Mesendoderm (in vitro differentiated cells): ENCODE data around the gene HPN.

ENCODE experiments used
- DNase-seq: peaks from one replicate; pipeline ENCODE4 v3.0.0; 2013
- H2AK5ac ChIP-seq: 2 replicates; pipeline ENCODE4 v1.6.1; 2013; ENCODE audit warnings: low read length, inconsistent platforms
- H2BK120ac ChIP-seq: 2 replicates; pipeline ENCODE4 v1.6.1; 2013; ENCODE audit warnings: low read depth, mild to moderate bottlenecking, low read length, moderate library complexity, mixed read lengths
- H2BK15ac ChIP-seq: replicated peaks from 2 replicates; pipeline ENCODE4 v1.6.1; 2013; ENCODE audit warnings: low read depth, mild to moderate bottlenecking, moderate library complexity
- H2BK5ac ChIP-seq: 2 replicates; pipeline ENCODE4 v1.6.1; 2013; ENCODE audit warnings: low read length, inconsistent platforms
- H3K18ac ChIP-seq: 2 replicates; pipeline ENCODE4 v1.6.1; 2013; ENCODE audit warnings: mild to moderate bottlenecking, low read length, mixed read lengths
- H3K23ac ChIP-seq: one replicate; pipeline ENCODE4 v1.6.1; 2013; ENCODE audit warnings: low read length
- H3K27ac ChIP-seq: 2 replicates; pipeline ENCODE4 v1.5.1; 2013; ENCODE audit warnings: low read depth, mild to moderate bottlenecking, inconsistent platforms, low read length, moderate library complexity
- H3K27me3 ChIP-seq: 2 replicates; pipeline ENCODE4 v1.6.1; 2013; ENCODE audit warnings: low read length, control low read depth, mild to moderate bottlenecking, inconsistent platforms; ENCODE audit not compliant: insufficient read depth, poor library complexity
- H3K36me3 ChIP-seq: 2 replicates; pipeline ENCODE4 v1.6.1; 2013; ENCODE audit warnings: low read length, inconsistent platforms; ENCODE audit not compliant: control insufficient read depth, insufficient read depth
- H3K4ac ChIP-seq: one replicate; pipeline ENCODE4 v1.6.1; 2013; ENCODE audit warnings: low read depth, mild to moderate bottlenecking, low read length, moderate library complexity
- H3K4me1 ChIP-seq: 2 replicates; pipeline ENCODE4 v1.6.1; 2013; ENCODE audit warnings: low read depth, low read length, inconsistent platforms; ENCODE audit not compliant: control insufficient read depth
- H3K4me2 ChIP-seq: 2 replicates; pipeline ENCODE4 v1.6.1; 2013; ENCODE audit warnings: low read length
- H3K4me3 ChIP-seq: 2 replicates; pipeline ENCODE4 v1.5.1; 2013; ENCODE audit warnings: mild to moderate bottlenecking, low read length
- H3K56ac ChIP-seq: one replicate; pipeline ENCODE4 v1.6.1; 2013; ENCODE audit warnings: low read length
- H3K79me1 ChIP-seq: 2 replicates; pipeline ENCODE4 v1.6.1; 2013; ENCODE audit warnings: low read length, inconsistent platforms
- H3K79me2 ChIP-seq: 2 replicates; pipeline ENCODE4 v1.6.1; 2013; ENCODE audit warnings: mild to moderate bottlenecking, low read length; ENCODE audit not compliant: control insufficient read depth, insufficient read depth
- H3K9ac ChIP-seq: 2 replicates; pipeline ENCODE4 v1.6.1; 2013; ENCODE audit warnings: low read length, inconsistent platforms
- H4K5ac ChIP-seq: one replicate; pipeline ENCODE4 v1.6.1; 2013; ENCODE audit warnings: low read length
- H4K8ac ChIP-seq: one replicate; pipeline ENCODE4 v1.6.1; 2013; ENCODE audit warnings: low read depth, mild to moderate bottlenecking, control low read depth, low read length, moderate library complexity
- WGBS: extraction: QIAGEN DNeasy Blood & Tissue Kit; methylation state at CpG from one replicate; pipeline ENCODE4 v1.1.7; 2013; ENCODE audit warnings: low lambda C conversion rate, missing lambda C conversion rate; ENCODE audit not compliant: insufficient coverage; ENCODE audit errors: extremely low coverage; 5-methylcytosine and 5-hydroxymethylcytosine counted together

Gene HPN

DNA sequence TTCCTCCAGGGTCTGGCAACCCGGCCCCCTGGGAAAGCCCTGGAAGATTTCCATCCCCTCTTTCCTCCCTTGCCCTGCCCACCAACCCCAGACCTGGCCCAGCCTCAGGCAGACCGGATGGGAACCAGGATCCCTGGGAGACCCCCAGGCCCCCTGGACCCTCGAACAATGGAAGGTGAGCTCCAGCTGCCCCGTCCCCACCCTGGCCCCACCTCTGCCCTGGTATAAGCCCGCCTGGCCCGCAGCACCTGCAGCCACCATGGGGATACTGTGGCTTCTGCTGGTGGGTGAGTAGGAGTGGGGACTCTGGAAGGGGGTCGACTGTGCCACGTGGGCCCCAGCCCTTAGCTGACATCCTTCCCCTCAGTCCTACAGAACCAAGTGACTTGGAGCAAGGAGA is 32.4 kb downstream of the HPN start:
- WGBS = no CpG with 5 or more reads among the region's 8 CpGs
- H3K4me1 ChIP-seq = peaks cover 3% of the 10 kb centered on the region
- H3K4ac ChIP-seq = no peak overlapping the region
- no peak overlapping the region for H3K56ac ChIP-seq
- H3K79me1 ChIP-seq = no peaks in the 10 kb centered on the region
- no peaks in the 10 kb centered on the region for H3K36me3 ChIP-seq
- H2BK120ac ChIP-seq = no peak overlapping the region
- H3K23ac ChIP-seq = no peak overlapping the region
- H4K8ac ChIP-seq = no peak overlapping the region
- H2BK5ac ChIP-seq = no peak overlapping the region
- no peak overlapping the region for H2AK5ac ChIP-seq
- H4K5ac ChIP-seq = no peak overlapping the region
- no peak overlapping the region for H3K9ac ChIP-seq
- H2BK15ac ChIP-seq = no peak overlapping the region
- no peak overlapping the region for H3K18ac ChIP-seq
- no peak overlapping the region for H3K27ac ChIP-seq
- H3K79me2 ChIP-seq = no peaks in the 10 kb centered on the region
- no peaks in the 10 kb centered on the region for H3K27me3 ChIP-seq
- H3K4me2 ChIP-seq = no peak overlapping the region
- no peak overlapping the region for H3K4me3 ChIP-seq
- DNase-seq = no peak

DNA sequence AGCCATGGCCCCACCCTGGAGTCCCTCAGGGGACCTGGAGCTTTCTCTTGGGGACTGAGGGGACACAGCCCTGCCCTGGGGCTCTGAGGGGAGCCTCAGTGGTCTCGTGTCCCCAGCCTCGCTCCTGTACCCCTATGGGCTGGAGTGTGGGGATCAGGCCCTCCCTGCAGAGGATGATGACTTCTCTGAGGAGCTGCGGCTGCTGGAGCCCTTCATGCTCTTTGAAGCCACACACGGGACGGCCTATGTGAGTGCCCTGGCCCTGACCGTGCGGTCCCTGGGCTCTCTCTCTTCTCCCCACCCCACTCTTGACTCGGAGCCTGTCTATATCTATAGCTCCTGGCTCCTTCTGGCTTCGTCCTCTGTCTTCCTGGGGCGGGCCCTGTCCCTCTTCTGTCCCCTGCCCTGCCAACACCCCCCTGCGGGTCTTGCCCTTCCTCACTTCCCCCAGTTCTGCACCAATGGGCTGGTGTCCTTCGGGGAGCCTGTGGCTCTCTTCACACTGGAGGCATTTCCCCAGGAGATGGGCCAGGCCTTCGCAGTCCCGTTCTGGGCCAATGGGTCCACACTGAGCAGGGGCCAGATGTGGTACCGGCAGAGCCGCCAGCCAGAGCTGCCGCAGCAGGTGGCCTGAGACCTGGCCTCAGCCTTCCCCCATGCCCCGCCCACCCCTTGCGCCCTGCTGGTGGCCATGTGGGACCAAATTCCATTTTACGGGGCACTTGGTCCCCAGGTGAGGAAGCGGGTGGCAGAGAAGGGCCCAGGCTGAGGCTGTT is 33.1 kb downstream of the HPN start:
- H2BK5ac ChIP-seq = no peak overlapping the region
- no peak overlapping the region for H2AK5ac ChIP-seq
- DNase-seq = no peak
- no peaks in the 10 kb centered on the region for H3K79me1 ChIP-seq
- no peak overlapping the region for H3K56ac ChIP-seq
- WGBS = no CpG with 5 or more reads among the region's 21 CpGs
- no peak overlapping the region for H3K4me3 ChIP-seq
- no peak overlapping the region for H3K27ac ChIP-seq
- H4K5ac ChIP-seq = no peak overlapping the region
- H2BK120ac ChIP-seq = no peak overlapping the region
- H3K4ac ChIP-seq = no peak overlapping the region
- H4K8ac ChIP-seq = no peak overlapping the region
- H3K9ac ChIP-seq = no peak overlapping the region
- H3K4me2 ChIP-seq = no peak overlapping the region
- no peak overlapping the region for H2BK15ac ChIP-seq
- H3K27me3 ChIP-seq = no peaks in the 10 kb centered on the region
- H3K36me3 ChIP-seq = no peaks in the 10 kb centered on the region
- H3K23ac ChIP-seq = no peak overlapping the region
- no peaks in the 10 kb centered on the region for H3K79me2 ChIP-seq
- H3K4me1 ChIP-seq = no peaks in the 10 kb centered on the region
- no peak overlapping the region for H3K18ac ChIP-seq

DNA sequence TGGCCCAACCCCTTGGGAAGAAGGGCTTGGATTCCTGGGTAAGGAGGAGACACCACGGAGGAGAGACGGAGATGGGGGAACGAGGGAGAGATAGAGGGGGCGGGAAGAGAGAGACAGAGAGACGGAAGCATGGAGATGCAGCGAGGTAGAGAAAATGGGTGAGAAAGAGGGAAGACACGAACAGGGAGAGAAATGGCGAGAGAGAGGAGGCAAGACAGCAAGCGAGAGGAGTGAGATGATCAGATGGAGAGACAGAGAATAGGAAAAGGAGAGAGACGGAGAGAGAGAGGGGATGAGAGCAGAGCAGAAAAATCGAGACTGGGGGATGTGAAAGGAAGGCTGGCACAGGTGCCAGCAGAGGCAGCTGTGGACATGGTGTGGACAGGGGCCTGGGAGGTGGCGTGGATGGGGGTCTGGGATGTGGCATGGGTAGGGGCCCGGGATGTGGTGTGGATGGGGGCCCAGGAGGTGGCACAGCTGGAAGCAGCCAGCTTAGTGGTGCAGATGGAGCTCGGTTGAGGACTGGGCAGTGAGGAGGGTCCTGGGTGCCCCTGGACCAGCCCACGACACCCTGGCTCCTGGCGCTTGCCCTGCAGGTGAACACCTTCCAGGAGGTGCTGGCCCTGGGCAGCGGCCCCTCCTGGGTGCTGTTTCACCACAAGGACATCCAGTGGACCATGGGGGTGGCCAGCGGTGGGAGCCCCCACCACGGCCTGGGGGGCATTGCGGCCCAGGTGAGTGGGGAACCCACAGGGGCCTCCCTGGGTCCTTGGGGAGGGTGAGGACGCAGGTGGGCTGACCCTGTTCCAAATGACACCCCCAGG is 33.9 kb downstream of the HPN start:
- no peaks in the 10 kb centered on the region for H3K36me3 ChIP-seq
- WGBS = 100% methylated on average over 5 of the region's 21 CpGs
- H3K4me1 ChIP-seq = no peaks in the 10 kb centered on the region

DNA sequence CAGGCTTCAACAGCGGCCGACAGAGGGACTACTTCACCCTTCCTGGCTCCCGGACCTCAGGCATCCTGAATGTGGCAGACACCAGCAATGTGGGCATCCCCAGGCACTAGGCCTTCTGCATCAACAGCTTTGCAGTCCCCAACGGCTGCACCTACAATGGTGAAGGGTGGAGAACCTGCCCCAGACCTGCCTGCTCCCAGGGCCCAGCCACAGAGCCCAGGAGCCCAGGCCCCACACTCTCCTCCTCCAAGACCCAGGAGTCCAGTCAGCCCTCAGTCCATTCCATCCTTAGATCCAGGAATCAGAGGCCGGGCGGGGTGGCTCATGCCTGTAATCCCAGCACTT is 34.5 kb downstream of the HPN start:
- no peak overlapping the region for H3K4me2 ChIP-seq
- WGBS = no CpG with 5 or more reads among the region's 6 CpGs
- H3K56ac ChIP-seq = no peak overlapping the region
- no peak overlapping the region for H2BK5ac ChIP-seq
- H3K4me3 ChIP-seq = no peak overlapping the region
- no peak overlapping the region for H2AK5ac ChIP-seq
- no peak overlapping the region for H3K4ac ChIP-seq
- no peak overlapping the region for H2BK15ac ChIP-seq
- H3K36me3 ChIP-seq = no peaks in the 10 kb centered on the region
- H3K79me2 ChIP-seq = no peaks in the 10 kb centered on the region
- no peak overlapping the region for H2BK120ac ChIP-seq
- no peak overlapping the region for H4K5ac ChIP-seq
- no peak overlapping the region for H3K23ac ChIP-seq
- H4K8ac ChIP-seq = no peak overlapping the region
- H3K27ac ChIP-seq = no peak overlapping the region
- no peak for DNase-seq
- no peak overlapping the region for H3K9ac ChIP-seq
- H3K4me1 ChIP-seq = no peaks in the 10 kb centered on the region
- H3K79me1 ChIP-seq = no peaks in the 10 kb centered on the region
- no peak overlapping the region for H3K18ac ChIP-seq
- no peaks in the 10 kb centered on the region for H3K27me3 ChIP-seq

More for the DNA sequence above, 33.9 kb downstream of the HPN start:
- DNase-seq = no peak
- H2BK15ac ChIP-seq = no peak overlapping the region
- H2AK5ac ChIP-seq = no peak overlapping the region
- H2BK120ac ChIP-seq = no peak overlapping the region
- no peak overlapping the region for H3K4ac ChIP-seq
- no peak overlapping the region for H3K4me3 ChIP-seq
- no peak overlapping the region for H3K23ac ChIP-seq
- no peak overlapping the region for H2BK5ac ChIP-seq
- H3K9ac ChIP-seq = no peak overlapping the region
- H3K56ac ChIP-seq = no peak overlapping the region
- H4K5ac ChIP-seq = no peak overlapping the region
- no peaks in the 10 kb centered on the region for H3K79me2 ChIP-seq
- H3K18ac ChIP-seq = no peak overlapping the region
- no peak overlapping the region for H4K8ac ChIP-seq
- no peak overlapping the region for H3K4me2 ChIP-seq
- H3K79me1 ChIP-seq = no peaks in the 10 kb centered on the region
- H3K27me3 ChIP-seq = no peaks in the 10 kb centered on the region
- H3K27ac ChIP-seq = no peak overlapping the region

DNA sequence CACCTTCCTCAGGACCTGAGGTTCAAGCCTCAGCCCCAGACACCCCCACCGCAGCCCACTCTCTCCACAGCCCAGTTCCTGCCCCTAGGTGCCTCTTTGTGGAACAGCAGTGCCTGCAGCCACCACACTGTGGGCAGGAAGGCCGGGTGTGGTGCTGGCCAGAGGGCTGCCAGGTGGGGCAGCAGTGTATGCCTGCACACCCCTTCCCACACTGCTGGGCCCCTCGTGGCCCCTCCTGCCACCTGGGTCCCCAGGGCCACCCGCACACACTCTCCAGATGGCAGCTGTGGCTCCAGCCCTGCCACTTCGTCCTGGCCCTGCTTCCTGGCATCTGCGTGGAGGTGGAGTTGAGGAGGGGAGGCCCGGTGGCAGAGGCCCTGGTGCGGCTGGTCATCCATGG is 35.1 kb downstream of the HPN start:
- Histone ChIP-seq H3K9ac (no peak overlapping the region), H3K79me1 (no peaks in the 10 kb centered on the region), H2BK5ac (no peak overlapping the region), H3K56ac (no peak overlapping the region), H3K18ac (no peak overlapping the region), H3K4me2 (no peak overlapping the region), H2AK5ac (no peak overlapping the region), H3K79me2 (no peaks in the 10 kb centered on the region), H2BK15ac (no peak overlapping the region), H4K8ac (no peak overlapping the region), H2BK120ac (no peak overlapping the region), H3K23ac (no peak overlapping the region), H3K27ac (no peak overlapping the region), H3K4me3 (no peak overlapping the region), H3K36me3 (no peaks in the 10 kb centered on the region), H3K4me1 (no peaks in the 10 kb centered on the region), H4K5ac (no peak overlapping the region), H3K4ac (no peak overlapping the region), H3K27me3 (no peaks in the 10 kb centered on the region)
- WGBS = no CpG with 5 or more reads among the region's 8 CpGs
- DNase-seq = no peak
